Activated naive CD4-positive, alpha-beta T cell treated with anti-CD3 and anti-CD28 coated beads, Interleukin-2, amount 50 U/mL, for 24 hours (primary cell): ENCODE measurements around the gene CNTRL.

Experiments used
- H3K27ac Mint-ChIP-seq: one replicate; pipeline ENCODE4 v1.8.0; 2021; ENCODE audit warnings: mild to moderate bottlenecking, mixed read lengths
- H3K27me3 Mint-ChIP-seq: one replicate; pipeline ENCODE4 v1.8.0; 2021; ENCODE audit warnings: mixed read lengths
- H3K36me3 Mint-ChIP-seq: one replicate; pipeline ENCODE4 v1.8.0; 2021; ENCODE audit warnings: mixed read lengths
- H3K4me1 Mint-ChIP-seq: one replicate; pipeline ENCODE4 v1.8.0; 2021; ENCODE audit warnings: mixed read lengths
- H3K4me3 Mint-ChIP-seq: one replicate; pipeline ENCODE4 v1.8.0; 2021; ENCODE audit warnings: mild to moderate bottlenecking, mixed read lengths
- H3K9me3 Mint-ChIP-seq: one replicate; pipeline ENCODE4 v1.8.0; 2021; ENCODE audit warnings: mixed read lengths

CNTRL gene

GRCh38 chr9:121213136-121213806 is 138.5 kb downstream of the CNTRL start:
- H3K36me3 Mint-ChIP-seq = no peaks in the 10 kb centered on the region
- H3K4me3 Mint-ChIP-seq = no peak overlapping the region
- no peaks in the 10 kb centered on the region for H3K9me3 Mint-ChIP-seq
- no peak overlapping the region for H3K27ac Mint-ChIP-seq
- peaks cover 8% of the 10 kb centered on the region for H3K4me1 Mint-ChIP-seq
- H3K27me3 Mint-ChIP-seq = no peaks in the 10 kb centered on the region

- Mint-ChIP-seq H3K9me3 (no peaks in the 10 kb centered on the region), H3K4me1 (peaks cover 7% of the 10 kb centered on the region), H3K36me3 (no peaks in the 10 kb centered on the region), H3K27ac (no peak overlapping the region), H3K4me3 (no peak overlapping the region), H3K27me3 (no peaks in the 10 kb centered on the region)
Measured at GRCh38 chr9:121214005-121214404, 139.2 kb downstream of the CNTRL start.

GRCh38 chr9:121216271-121216805 is 141.6 kb downstream of the CNTRL start:
- no peak overlapping the region for H3K4me3 Mint-ChIP-seq
- no peaks in the 10 kb centered on the region for H3K27me3 Mint-ChIP-seq
- no peak overlapping the region for H3K27ac Mint-ChIP-seq
- H3K9me3 Mint-ChIP-seq = no peaks in the 10 kb centered on the region
- H3K4me1 Mint-ChIP-seq = peaks cover 7% of the 10 kb centered on the region
- H3K36me3 Mint-ChIP-seq = peaks cover 3% of the 10 kb centered on the region

- Mint-ChIP-seq H3K27ac (no peak overlapping the region), H3K4me3 (no peak overlapping the region)
Measured at GRCh38 chr9:121217609-121218292, 143.0 kb downstream of the CNTRL start.

DNA sequence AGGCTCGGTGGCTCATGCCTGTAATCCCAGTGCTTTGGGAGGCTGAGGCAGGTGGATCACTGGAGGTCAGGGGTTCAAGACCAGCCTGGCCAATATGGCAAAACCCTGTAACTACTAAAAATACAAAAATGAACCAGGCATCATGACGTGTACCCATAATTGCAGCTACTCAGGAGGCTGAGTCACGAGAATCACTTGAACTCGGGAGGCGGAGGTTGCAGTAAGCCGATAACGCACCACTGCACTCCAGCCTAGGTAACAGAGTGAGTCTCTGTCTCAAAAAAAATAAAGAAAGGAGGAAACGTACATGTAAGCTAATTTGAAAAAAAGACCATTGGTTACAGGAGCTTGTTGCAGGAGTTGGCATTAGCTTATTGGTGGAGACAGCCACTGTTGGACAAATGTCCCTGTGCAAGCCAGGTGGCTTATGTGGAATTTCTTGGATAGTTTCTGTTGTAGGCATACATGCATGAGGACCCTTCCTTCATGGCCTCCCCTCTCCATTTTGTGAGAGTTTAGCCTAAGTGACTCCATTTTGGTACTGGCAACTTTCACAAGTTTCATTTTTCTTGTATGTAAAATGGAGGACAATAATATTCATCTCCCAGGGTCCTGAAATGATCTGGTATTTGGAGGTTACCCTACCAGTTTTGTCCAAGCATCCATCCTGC is 143.7 kb downstream of the CNTRL start:
- H3K4me1 Mint-ChIP-seq = peaks cover under 1% of the 10 kb centered on the region
- no peak overlapping the region for H3K4me3 Mint-ChIP-seq
- no peak overlapping the region for H3K27ac Mint-ChIP-seq
- H3K9me3 Mint-ChIP-seq = no peaks in the 10 kb centered on the region
- H3K27me3 Mint-ChIP-seq = no peaks in the 10 kb centered on the region
- H3K36me3 Mint-ChIP-seq = peaks cover 3% of the 10 kb centered on the region

More at GRCh38 chr9:121217609-121218292, 143.0 kb downstream of the CNTRL start:
- Mint-ChIP-seq H3K36me3 (peaks cover 3% of the 10 kb centered on the region), H3K27me3 (no peaks in the 10 kb centered on the region), H3K9me3 (no peaks in the 10 kb centered on the region), H3K4me1 (peaks cover 7% of the 10 kb centered on the region)

DNA sequence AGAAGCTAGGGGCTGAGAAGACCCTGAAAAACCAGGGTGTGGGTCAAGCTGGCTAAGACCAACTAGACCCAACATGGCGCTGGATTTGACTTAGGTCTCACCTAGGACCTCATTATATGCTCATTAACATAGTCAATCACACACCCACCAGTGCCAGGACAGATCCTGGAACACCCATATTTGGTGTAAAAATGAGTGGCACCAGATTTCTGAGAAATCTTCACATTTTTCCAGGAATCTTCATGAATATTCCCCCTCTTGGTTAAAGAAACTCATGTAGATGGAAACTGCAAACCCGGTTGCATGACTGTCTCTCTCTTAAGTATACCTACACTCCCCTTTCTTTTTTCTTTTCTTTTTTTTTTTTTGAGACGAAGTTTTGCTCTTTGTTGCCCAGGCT is 144.8 kb downstream of the CNTRL start:
- peaks cover 5% of the 10 kb centered on the region for H3K36me3 Mint-ChIP-seq
- no peak overlapping the region for H3K4me3 Mint-ChIP-seq
- H3K9me3 Mint-ChIP-seq = no peaks in the 10 kb centered on the region
- no peaks in the 10 kb centered on the region for H3K27me3 Mint-ChIP-seq
- H3K27ac Mint-ChIP-seq = no peak overlapping the region
- no peaks in the 10 kb centered on the region for H3K4me1 Mint-ChIP-seq

DNA sequence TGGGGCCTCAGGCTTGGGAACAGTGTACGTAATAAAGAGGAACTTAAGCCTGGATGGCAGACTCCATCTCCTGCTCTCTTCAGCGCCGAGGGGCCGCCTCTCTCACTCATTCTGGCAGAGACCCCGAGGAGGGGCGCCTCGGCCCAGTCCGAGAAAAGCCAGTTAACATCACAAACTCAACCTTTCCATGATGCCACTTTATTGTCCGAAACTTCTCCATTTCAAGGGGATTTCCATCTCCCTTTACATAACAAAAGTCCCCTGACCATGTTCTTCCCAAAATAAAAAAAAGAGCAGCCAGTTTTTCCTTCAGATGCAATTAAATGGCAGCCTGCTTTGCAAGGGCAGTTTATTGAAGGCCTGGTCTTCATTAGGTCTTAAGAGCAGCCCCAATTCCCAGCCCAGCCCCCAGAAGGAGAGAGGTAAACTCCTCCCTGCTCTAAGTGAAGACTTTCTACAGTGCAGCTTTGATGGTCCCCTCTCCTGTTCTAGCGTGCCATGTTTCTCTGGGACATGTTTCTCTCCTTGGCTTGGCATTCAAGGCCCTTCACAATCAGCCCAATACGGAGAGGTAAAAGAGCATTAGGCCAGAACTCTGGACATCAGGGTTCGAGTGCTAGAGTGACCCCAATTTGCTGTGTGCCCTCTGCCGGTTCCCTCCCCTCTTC is 146.4 kb downstream of the CNTRL start:
- Mint-ChIP-seq H3K4me3 (no peak overlapping the region), H3K9me3 (no peaks in the 10 kb centered on the region), H3K27me3 (no peaks in the 10 kb centered on the region), H3K27ac (no peak overlapping the region), H3K4me1 (no peaks in the 10 kb centered on the region), H3K36me3 (peaks cover 6% of the 10 kb centered on the region)

GRCh38 chr9:121221664-121222055 is 146.9 kb downstream of the CNTRL start:
- Mint-ChIP-seq H3K4me1 (no peaks in the 10 kb centered on the region), H3K9me3 (no peaks in the 10 kb centered on the region), H3K27me3 (no peaks in the 10 kb centered on the region), H3K36me3 (peaks cover 6% of the 10 kb centered on the region), H3K4me3 (no peak overlapping the region), H3K27ac (no peak overlapping the region)

GRCh38 chr9:121222524-121223171 is 147.9 kb downstream of the CNTRL start:
- Mint-ChIP-seq H3K27me3 (no peaks in the 10 kb centered on the region), H3K27ac (no peak overlapping the region)

DNA sequence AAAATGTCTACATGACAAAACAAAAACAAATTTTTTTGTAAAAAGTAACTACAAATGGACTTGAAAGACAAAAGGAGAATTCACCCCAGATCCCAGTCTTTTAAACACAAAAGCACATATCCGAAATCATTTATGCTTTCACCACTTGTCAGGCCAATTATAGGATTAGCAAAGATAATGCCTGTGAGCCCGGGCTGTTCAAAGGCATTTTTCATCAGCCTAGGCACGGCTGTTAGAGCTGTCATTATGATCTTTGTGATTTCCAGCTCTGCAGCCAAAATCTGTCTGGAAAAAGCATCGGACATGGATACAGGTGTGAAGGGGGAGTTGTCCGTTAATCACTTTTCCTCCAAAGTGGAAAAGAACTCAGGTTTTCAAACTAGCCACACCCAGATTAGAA is 150.5 kb downstream of the CNTRL start:
- H3K27ac Mint-ChIP-seq = no peak overlapping the region
- H3K9me3 Mint-ChIP-seq = no peaks in the 10 kb centered on the region
- H3K36me3 Mint-ChIP-seq = peaks cover 4% of the 10 kb centered on the region
- no peak overlapping the region for H3K4me3 Mint-ChIP-seq
- no peaks in the 10 kb centered on the region for H3K4me1 Mint-ChIP-seq
- H3K27me3 Mint-ChIP-seq = no peaks in the 10 kb centered on the region

More at GRCh38 chr9:121222524-121223171, 147.9 kb downstream of the CNTRL start:
- H3K9me3 Mint-ChIP-seq = no peaks in the 10 kb centered on the region
- H3K4me3 Mint-ChIP-seq = no peak overlapping the region
- H3K36me3 Mint-ChIP-seq = peaks cover 6% of the 10 kb centered on the region
- no peaks in the 10 kb centered on the region for H3K4me1 Mint-ChIP-seq

DNA sequence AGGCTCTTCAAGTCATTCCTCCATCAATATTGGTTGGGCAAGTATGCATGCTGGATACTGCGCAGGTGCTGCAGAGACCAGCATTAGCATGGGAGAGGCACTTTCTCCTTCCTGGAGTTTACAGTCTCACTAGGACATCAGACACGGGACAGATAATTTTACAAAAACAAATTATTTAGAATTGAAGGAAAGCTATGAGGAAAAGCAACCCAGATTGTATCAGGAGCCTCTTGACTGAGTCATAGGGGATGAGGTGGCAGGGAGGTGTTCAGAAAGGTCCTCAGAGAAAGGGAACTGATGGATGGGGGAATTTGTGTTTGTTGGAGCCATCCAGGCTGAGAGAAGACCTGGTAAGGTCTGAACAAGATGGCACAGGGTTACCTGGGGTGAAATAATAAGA is 151.4 kb downstream of the CNTRL start:
- Mint-ChIP-seq H3K4me3 (no peak overlapping the region), H3K27ac (no peak overlapping the region), H3K27me3 (no peaks in the 10 kb centered on the region), H3K4me1 (no peaks in the 10 kb centered on the region), H3K9me3 (no peaks in the 10 kb centered on the region), H3K36me3 (peaks cover 3% of the 10 kb centered on the region)
